Neural cell (in vitro differentiated cells): Measurements from ENCODE around the gene APOE.

Experiments
- CTCF ChIP-seq: fragments of 450-650 bp; IDR thresholded peaks from 2 replicates; pipeline ENCODE4 v1.5.1; 2014; ENCODE audit warnings: antibody characterized with exemption, mild to moderate bottlenecking, moderate library complexity; ENCODE audit not compliant: poor library complexity, severe bottlenecking
- EP300 ChIP-seq: fragments of 450-650 bp; conservative IDR thresholded peaks from 2 replicates; pipeline ENCODE4 v1.6.1; 2014; ENCODE audit warnings: antibody characterized with exemption, mild to moderate bottlenecking, moderate library complexity; ENCODE audit not compliant: poor library complexity, severe bottlenecking
- EZH2 ChIP-seq: fragments of 200-600, 300-800 bp; shearing (Covaris generic), sonication (generic); IDR thresholded peaks from 2 replicates; pipeline ENCODE4 v1.6.1; 2014; ENCODE audit warnings: antibody characterized with exemption, low read length, borderline replicate concordance, mild to moderate bottlenecking; ENCODE audit not compliant: insufficient read depth, poor library complexity, severe bottlenecking
- MXI1 ChIP-seq: fragments of 450-650 bp; conservative IDR thresholded peaks from 2 replicates; pipeline ENCODE4 v1.6.1; 2014; ENCODE audit warnings: antibody characterized with exemption, mild to moderate bottlenecking; ENCODE audit not compliant: poor library complexity, severe bottlenecking
- POLR2AphosphoS5 ChIP-seq: IDR thresholded peaks from 2 replicates; pipeline ENCODE4 v1.6.1; 2012
- RAD21 ChIP-seq: fragments of 450-650 bp; conservative IDR thresholded peaks from 2 replicates; pipeline ENCODE4 v1.6.1; 2014; ENCODE audit warnings: antibody characterized with exemption, mild to moderate bottlenecking, moderate library complexity
- REST ChIP-seq: IDR thresholded peaks from 2 replicates; pipeline ENCODE4 v1.6.1; 2012; ENCODE audit warnings: borderline replicate concordance
- TAF1 ChIP-seq: IDR thresholded peaks from 2 replicates; pipeline ENCODE4 v1.6.1; 2012; ENCODE audit warnings: low read depth

GRCh38 chr19:44908074-44908835 is 2.7 kb downstream of the APOE start:
- TF ChIP-seq POLR2AphosphoS5 (no peak), EP300 (no peak), CTCF (no peak), RAD21 (no peak), TAF1 (no peak), EZH2 (no peak), REST (no peak), MXI1 (no peak)
